Measurements from ENCODE around the gene PRKAA2.

The PRKAA2 gene

DNA sequence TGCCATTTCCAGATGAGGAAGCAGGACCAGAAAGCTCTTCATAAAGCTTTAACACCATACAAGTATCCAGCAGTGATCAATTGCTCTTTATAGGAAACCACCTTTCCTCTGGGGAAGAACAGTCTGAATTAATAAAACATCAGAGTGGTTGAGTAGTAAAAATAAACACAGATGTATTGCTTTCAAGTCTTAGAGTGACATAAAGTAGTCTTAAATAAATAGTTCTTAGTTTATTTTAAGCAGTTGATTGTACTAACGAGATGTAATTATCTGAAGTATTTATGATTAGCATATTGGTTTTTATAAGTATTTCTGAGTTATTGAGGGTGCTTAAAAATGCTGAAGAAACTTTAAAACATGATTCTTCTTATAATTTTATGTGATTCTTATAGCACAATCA lies 67.0 kb downstream of the PRKAA2 start:
- DNase-seq: no peak

DNA sequence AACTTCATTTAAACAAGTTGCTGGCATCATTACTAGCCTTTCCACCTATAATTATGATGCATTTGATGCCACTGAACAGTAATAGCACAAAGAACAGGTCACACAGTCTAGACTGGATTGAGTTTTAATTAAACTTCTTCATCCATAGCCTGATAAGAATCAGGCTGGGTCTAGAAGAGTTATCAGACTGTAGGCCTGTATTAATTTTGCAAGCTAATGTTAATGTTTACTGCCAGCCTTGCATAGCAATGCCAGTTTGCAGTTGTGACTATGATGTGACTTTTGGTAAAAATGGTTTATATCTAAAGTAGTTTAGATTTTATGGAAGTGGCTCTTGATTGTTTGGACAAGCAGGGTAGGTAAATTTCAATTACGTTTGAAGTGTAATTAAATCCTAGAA lies 68.0 kb downstream of the PRKAA2 start:
- no peak for DNase-seq

DNA sequence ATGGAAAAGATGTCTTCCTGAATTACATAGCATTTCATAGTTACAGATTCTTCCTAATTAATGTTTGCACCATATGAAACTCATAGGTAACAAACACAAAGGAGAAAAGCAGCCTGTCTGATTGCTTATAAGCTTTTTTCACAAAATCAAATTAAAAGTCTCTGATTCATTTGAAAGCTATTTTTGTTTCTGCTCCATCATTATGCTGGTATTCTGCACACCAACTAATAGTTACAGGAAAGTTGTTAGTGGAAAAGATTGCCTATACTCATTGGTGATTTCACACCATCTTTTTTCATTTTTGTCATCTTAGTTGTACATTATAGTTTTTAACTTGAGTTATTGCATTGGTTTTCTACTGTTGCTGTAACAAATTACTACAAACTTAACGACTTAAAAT lies 70.0 kb downstream of the PRKAA2 start:
- no peak for DNase-seq

DNA sequence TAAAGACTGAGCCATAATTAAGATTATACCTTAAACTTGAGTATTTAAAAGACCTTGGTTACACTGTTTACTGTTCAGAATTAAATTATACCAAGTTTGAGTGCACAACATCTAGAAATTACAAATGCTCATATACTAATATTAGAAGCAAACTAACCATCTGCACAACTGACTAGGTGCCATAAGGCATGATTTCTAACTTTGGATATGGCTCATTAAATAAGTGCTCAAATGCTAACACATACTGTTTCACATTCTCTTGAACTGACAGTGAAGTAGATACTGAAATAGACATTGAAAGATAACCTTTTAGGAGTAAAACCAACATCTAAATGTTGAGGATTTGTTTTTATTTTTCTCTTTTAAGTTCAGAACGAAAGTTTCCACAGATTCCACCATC lies 74.1 kb downstream of the PRKAA2 start:
- DNase-seq: no peak

DNA sequence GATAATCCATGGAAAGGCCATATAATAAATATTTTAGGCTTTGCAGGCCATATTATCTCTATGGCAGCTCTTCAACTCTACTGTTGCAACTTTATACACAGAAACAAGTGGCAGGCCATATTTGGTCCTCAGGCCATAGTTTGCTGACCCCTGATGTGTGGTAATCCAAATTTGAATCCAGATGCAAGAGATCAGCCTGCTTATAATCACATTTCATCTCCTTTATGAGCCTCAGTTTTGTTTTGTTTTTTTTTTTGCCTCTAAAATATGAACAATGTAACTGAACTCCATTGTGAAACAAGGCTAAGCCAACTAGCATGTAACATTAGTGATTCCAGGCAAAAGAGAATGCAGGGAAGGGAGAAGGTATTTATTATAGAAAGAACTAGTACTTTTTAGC lies 81.6 kb downstream of the PRKAA2 start:
- no peak for DNase-seq

DNA sequence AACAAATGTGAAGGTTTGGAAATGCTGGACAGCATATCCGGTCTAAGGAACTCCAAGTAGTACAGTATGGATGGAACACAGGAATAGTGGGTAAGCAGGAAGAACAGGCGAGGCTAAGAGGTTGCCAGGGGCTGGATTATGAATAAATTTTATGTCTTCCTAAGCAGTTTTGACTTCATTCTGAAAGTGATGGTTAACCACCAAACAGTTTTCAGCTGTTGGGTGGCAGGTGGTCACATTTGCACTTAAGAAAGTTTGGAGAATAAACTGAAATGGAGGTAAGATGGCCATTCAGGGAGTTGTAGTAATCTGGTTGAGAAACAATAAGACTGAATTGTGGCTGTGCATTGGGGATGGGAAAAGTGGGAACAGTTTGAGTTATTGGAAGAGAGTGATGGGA lies 83.8 kb downstream of the PRKAA2 start:
- DNase-seq: no peak

DNA sequence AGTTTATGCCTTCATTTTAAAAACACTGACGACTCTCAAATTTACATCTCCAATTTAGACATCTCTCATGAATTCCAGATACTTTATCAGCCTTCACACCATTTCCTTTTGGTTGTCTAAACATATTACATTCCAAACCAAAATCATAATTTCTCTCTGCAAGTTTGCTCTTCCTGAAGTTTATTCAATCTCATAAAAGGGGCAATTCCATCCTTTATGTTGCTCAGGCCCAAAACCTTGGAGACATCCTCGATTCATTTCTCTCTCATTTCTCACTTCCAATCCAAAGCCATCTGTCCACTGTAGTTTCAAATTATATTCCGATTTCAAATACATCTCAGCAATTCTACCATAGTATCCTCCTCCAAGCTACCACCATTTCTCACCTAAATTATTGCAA lies 100.1 kb downstream of the PRKAA2 start:
- no peak for DNase-seq

DNA sequence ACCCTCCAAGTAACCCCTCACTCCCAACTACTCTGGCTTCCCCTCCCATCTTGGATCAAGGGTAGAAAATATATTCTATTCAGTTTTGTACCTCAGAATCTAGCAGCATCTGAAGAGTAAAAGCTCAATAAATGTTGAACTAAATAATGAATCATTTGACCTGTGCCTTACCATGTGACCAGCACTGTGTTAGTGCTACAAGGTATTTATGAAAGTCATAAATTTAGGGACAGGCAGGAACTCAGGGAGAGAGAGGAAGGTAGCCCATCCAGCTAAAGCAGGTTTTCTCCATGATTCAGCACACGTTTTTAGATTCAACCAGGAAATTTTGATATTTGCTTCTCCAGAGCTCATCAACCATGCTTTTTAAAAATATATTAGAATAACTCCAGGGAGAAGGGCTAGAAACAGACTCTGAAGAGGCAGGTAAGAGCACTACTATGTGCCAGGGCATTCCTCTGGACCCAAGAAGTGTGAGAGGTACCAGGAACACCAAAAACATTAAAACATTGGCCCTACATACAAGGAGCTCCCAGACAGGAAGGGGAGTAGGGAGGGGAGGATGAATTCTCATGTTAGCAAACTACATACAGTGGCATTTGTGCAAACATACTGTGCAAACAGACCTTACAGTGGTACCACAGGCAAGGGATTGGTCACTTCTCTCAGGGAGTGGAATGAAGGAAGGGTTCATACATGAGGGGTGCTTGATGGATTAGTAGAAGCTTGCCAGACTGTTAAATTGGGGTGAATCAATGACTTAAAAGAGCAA lies 109.8 kb downstream of the PRKAA2 start:
- DNase-seq: no peak

DNA sequence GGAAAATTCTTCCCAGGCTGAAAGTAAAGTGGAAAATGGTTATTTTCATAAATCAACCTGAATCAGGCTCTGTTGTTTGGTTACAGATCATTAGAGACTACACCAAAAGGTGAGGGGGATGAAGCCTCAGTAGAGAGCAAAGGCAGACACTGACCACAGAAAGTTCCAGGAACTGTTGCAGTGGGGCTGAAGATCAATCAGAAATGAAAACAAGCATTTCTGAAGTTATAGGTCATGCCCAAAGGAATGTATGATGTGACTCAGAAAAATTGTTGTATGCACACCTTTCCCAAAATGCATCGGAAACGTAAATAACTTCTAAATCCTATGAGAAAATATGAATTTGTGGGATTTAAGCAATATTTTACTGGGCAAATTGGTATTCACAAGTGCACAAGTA lies 110.8 kb downstream of the PRKAA2 start:
- DNase-seq: no peak

DNA sequence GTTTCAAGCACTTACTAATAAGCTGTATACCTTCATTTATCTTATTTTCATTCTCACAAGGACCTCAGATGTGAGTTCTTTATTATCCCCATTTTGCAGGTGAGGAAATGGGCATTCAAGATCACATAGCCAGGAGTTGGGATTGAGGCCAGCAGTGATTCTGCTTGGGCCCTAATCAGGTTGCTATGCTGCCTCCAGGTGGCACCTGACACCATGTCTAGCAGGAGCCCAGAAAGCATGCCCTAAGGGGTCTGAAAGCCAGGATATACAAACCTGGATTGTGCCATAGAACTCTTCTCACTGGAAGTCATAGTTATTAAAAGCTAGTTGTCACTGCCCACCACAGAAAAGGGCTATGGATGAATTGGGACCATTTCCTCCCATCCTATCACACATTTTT lies 113.0 kb downstream of the PRKAA2 start:
- no peak for DNase-seq

DNA sequence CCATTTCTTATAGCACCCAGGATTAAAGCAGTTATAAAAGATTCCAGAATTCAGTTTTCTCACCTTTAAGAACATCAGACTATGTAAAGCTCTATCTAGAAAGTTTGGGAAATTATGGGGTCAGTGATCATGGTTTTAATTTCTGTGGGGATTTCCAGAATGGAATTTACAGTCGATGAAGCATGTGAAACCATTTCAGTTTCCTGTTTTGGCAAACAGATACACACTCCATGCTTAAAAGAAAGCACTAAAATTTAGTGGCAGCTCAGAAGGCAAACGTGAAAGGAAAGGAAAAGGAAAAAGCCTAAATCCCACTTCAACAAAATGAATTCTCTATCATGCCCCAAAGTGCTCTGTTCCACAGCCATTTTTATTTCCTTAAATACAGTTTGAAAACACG lies 113.7 kb downstream of the PRKAA2 start:
- no peak for DNase-seq
